GM18502 (cell line): ENCODE results near the gene WDSUB1.
A peak's percentile ranks its signal among the peaks of the same experiment; 100 is the strongest.

Experiments
- ATAC-seq: cut with Tn5 transposase; IDR thresholded peaks from one replicate; pipeline ENCODE4 v1.9.1; 2021; ENCODE audit warnings: mild to moderate bottlenecking; ENCODE audit not compliant: unreplicated experiment, poor library complexity

The WDSUB1 gene

GRCh38 chr2:159200498-159200897 is 86.0 kb downstream of the WDSUB1 start:
- ATAC-seq = no peak

GRCh38 chr2:159199761-159200465 is 86.6 kb downstream of the WDSUB1 start:
- no peak for ATAC-seq

DNA sequence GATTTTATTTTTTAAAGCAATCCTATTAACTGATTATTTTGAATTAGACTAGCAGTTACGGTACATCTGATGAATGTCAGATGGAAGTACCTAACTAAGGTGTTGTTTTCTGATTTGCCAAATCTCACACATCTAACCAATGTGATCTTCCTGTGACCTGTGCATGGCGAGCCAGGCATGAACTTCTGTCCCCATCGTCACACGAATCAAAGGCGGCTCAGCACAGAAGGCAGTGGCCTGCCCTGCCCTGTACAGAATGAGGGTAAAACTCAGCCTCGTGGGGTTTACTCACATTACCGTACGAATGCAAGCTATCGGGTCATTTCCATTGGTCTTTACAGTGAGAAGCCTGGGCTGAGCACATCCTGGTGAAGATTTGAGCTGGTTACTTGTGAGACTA is 87.3 kb downstream of the WDSUB1 start:
- ATAC-seq = no peak

DNA sequence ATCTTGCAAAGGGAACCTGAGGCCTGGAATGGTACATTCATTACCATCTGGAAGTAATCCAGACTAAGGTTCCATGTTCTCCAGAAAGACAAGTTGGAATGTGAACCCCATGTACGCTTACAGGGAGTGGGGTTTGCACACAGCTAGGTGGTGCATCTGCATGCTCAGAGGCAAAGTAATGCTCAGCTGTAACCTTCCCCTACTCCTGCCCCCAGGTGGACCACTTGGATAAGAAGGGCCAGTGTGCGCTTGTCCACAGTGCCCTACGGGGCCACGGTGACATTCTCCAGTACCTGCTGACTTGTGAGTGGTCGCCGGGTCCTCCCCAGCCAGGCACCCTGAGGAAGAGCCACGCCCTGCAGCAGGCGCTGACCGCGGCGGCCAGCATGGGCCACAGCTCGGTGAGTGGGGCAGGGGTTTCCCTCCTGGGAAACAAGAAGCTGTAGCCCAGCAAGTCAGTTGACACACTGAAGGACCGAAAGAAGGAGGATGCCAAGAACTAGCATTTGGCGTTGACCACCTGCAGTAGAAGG is 90.0 kb downstream of the WDSUB1 start:
- no peak for ATAC-seq

- no peak for ATAC-seq
Observed at GRCh38 chr2:159195697-159196096, 90.8 kb downstream of the WDSUB1 start.

DNA sequence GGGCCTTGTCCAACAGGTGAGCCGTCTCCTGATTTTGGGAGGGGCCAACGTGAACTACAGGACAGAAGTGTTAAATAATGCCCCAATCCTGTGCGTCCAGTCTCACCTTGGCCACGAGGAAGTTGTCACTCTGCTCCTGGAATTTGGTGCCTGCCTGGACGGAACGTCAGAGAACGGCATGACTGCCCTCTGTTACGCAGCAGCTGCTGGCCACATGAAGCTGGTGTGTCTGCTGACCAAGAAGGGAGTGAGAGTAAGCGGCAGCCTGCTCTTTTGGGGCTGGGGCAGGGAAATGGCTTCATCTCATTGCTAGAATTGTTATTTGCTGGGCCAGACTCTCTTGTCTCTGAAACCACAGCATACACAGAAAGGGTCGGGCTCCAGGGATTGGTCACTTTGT is 92.3 kb downstream of the WDSUB1 start:
- ATAC-seq = no peak

DNA sequence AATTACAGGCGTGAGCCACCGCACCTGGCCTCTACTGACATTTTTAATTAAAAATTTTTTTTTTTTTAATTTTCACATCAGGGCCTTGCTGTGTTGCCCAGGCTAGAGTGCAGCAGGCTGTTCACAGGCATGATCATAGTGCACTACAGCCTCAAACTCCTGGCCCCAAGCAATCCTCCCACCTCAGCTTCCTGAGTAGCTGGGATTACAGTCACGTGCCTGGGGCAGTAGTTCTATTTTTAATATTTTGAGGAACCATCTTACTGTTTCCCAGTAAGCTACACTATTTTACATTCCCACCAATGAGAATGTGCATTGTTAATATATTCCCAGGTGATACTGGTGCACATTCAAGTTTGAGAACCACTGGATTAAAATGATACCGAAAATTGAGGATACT is 92.7 kb downstream of the WDSUB1 start:
- no peak for ATAC-seq

- ATAC-seq = no peak
Observed at GRCh38 chr2:159192371-159192918, 94.1 kb downstream of the WDSUB1 start.

GRCh38 chr2:159188449-159188848 is 98.1 kb downstream of the WDSUB1 start:
- no peak for ATAC-seq

DNA sequence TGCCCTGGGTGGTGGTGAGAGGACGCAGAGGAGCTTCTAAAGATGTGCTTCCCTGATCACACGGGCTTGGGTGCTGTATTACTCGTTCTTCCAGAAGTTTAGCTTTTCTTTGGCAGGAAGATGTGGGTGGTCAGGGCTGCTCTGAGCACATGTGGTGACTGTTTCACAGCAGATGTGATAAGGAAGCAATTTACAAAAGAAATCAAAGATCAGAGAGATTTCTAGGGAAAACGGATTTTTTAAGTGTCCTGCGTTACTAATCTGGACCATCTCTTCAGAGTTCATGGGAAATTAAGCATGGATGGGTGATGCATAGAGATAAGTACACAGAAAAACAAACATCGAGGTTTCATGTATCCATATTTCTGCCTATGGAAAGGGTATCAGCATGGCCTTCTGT is 99.4 kb downstream of the WDSUB1 start:
- no peak for ATAC-seq

- peak; percentile 41 for ATAC-seq
Observed at GRCh38 chr2:159186462-159186861, 100.0 kb downstream of the WDSUB1 start.
